ENCODE measurements around the gene ZNF428. TPM values are rescaled to one million over a fixed set of nuclear protein-coding genes. Genes with fewer than 3 reads are reported as not detected.

Gene ZNF428
- total and polyA plus RNA-seq, 2 of the 4 experiments (the other 2 are of a cell fraction) = 9.9 to 32.3 TPM

GRCh38 chr19:43612374-43612773, 7.1 kb downstream of the ZNF428 start:
- Histone ChIP-seq H4K5ac (ENCODE audit: low read depth, low read length) (no peak overlapping the region), H3K18ac (ENCODE audit: low read depth, low read length) (no peak overlapping the region), H3K4me1 (ENCODE audit: control insufficient read depth, insufficient read depth, low read length) (no peaks in the 10 kb centered on the region), H3K27me3 (ENCODE audit: control insufficient read depth, insufficient read depth, low read length) (no peaks in the 10 kb centered on the region), H4K91ac (ENCODE audit: insufficient read depth, low read depth, low read length) (no peak overlapping the region), H3K36me3 (ENCODE audit: control insufficient read depth, insufficient read depth, low read length) (peaks cover 30% of the 10 kb centered on the region), H3K79me1 (ENCODE audit: low read depth in 1 of 2, low read length in 2 of 2) (peaks cover 33 to 71% of the 10 kb centered on the region in 2 experiments), H3K9me1 (ENCODE audit: insufficient read depth, low read length) (peaks cover 9% of the 10 kb centered on the region), H3K14ac (replicated peaks; ENCODE audit: low read depth, low read length) (no peak overlapping the region), H2BK5ac (ENCODE audit: low read depth, low read length, poor library complexity, severe bottlenecking) (no peak overlapping the region), H3K27ac (ENCODE audit: insufficient read depth, low read length) (no peak overlapping the region), H2BK15ac (ENCODE audit: low read depth, low read length) (no peak overlapping the region), H3K4me3 (ENCODE audit: insufficient read depth, low read depth, low read length) (no peak overlapping the region), H3K4me2 (ENCODE audit: low read depth, low read length) (no peak overlapping the region), H3K56ac (ENCODE audit: extremely low read depth, insufficient read depth, low read length) (no peak overlapping the region), H2AK9ac (replicated peaks; ENCODE audit: low read depth, low read length, poor library complexity) (no peak overlapping the region), H2BK120ac (ENCODE audit: low read depth, low read length) (no peak overlapping the region), H3K9me3 (ENCODE audit: control insufficient read depth, insufficient read depth, low read length) (no peaks in the 10 kb centered on the region), H2AK5ac (ENCODE audit: low read depth, low read length) (no peak overlapping the region), H2BK20ac (ENCODE audit: low read depth, low read length) (no peak overlapping the region), H2AFZ (replicated peaks; ENCODE audit: low read length, poor library complexity) (no peak overlapping the region), H4K20me1 (ENCODE audit: insufficient read depth, low read length) (peaks cover 17% of the 10 kb centered on the region), H4K8ac (ENCODE audit: low read depth in 2 of 2, low read length in 2 of 2) (no peak overlapping the region), H3K4ac (ENCODE audit: low read depth, low read length) (no peak overlapping the region), H3K23ac (ENCODE audit: low read depth, low read length) (no peak overlapping the region), H3K9ac (ENCODE audit: low read depth, low read length) (no peak overlapping the region)
- in situ Hi-C loops (cut with MboI; ENCODE audit: low sequenced_read_pairs) = no loop called here
- intact Hi-C loops (cut with micrococcal nuclease) = no loop called here
- POLR2A ChIA-PET (ENCODE audit: unreplicated experiment) = no interaction called here
- TF ChIP-seq SMC3 (IDR thresholded peaks at IDR 0.05; ENCODE audit: low read depth, low read length) (no peak), FOS (IDR thresholded peaks at IDR 0.05; ENCODE audit: low read depth, low read length) (no peak), BHLHE40 (IDR thresholded peaks at IDR 0.05; ENCODE audit: low read depth, low read length) (no peak), NFE2L2 (IDR thresholded peaks at IDR 0.05; ENCODE audit: low read depth, low read length) (no peak), RCOR1 (IDR thresholded peaks at IDR 0.05; ENCODE audit: insufficient replicate concordance, low read length) (no peak), RAD21 (IDR thresholded peaks at IDR 0.05; ENCODE audit: low read length) (no peak), CHD1 (IDR thresholded peaks at IDR 0.05; ENCODE audit: low read depth, low read length) (no peak), CEBPB (IDR thresholded peaks at IDR 0.05; ENCODE audit: low read depth, low read length) (no peak), POLR2A (IDR thresholded peaks at IDR 0.05; ENCODE audit: low read depth, low read length) (no peak), MAFK (IDR thresholded peaks at IDR 0.05; ENCODE audit: low read depth, low read length) (no peak), MAZ (IDR thresholded peaks at IDR 0.05; ENCODE audit: borderline replicate concordance, low read depth, low read length) (no peak), RFX5 (IDR thresholded peaks at IDR 0.05; ENCODE audit: low read depth, low read length) (no peak), USF2 (IDR thresholded peaks at IDR 0.05; ENCODE audit: low read depth, low read length) (no peak), MXI1 (IDR thresholded peaks at IDR 0.05; ENCODE audit: borderline replicate concordance, low read depth, low read length) (no peak), CTCF (conservative IDR thresholded peaks at IDR 0.05; ENCODE audit: low read depth, low read length) (no peak)
- TF ChIP-seq, protein P1, sequence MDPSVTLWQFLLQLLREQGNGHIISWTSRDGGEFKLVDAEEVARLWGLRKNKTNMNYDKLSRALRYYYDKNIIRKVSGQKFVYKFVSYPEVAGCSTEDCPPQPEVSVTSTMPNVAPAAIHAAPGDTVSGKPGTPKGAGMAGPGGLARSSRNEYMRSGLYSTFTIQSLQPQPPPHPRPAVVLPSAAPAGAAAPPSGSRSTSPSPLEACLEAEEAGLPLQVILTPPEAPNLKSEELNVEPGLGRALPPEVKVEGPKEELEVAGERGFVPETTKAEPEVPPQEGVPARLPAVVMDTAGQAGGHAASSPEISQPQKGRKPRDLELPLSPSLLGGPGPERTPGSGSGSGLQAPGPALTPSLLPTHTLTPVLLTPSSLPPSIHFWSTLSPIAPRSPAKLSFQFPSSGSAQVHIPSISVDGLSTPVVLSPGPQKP (IDR thresholded peaks at IDR 0.05; ENCODE audit: borderline replicate concordance, low read depth, low read length) = no peak
- CTCF ChIA-PET = no interaction called here
- WGBS, 2 experiments (ENCODE audit: extremely low coverage in 2 of 2, insufficient read length in 1 of 2) = 97% methylated on average over 6 of the region's 12 CpGs; no CpG with 5 or more reads in 1 of the 2 experiments
- ATAC-seq (ENCODE audit: low read depth) (no peak), DNase-seq (no peak)
- BruUV-seq (replicated peaks) = no TSS peak
- dilution Hi-C loops (cut with HindIII; ENCODE audit: low sequenced_read_pairs, unreplicated experiment) = no loop called here

Data from IMR-90 (cell line).